Measurements from ENCODE around the gene UBASH3A. TPM values are rescaled to one million over a fixed set of nuclear protein-coding genes. Genes with fewer than 3 reads are reported as not detected.

The UBASH3A gene
- total RNA-seq, 1 experiment from 2014 or later: not detected

GRCh38 chr21:42421018-42421793 lies 17.5 kb downstream of the UBASH3A start:
- Mint-ChIP-seq H3K9me3 (ENCODE audit: low read depth, unreplicated experiment) (no peaks in the 10 kb centered on the region), H3K27ac (ENCODE audit: unreplicated experiment) (no peak overlapping the region), H3K4me1 (ENCODE audit: low read depth, unreplicated experiment) (no peaks in the 10 kb centered on the region), H3K36me3 (ENCODE audit: insufficient read depth, unreplicated experiment) (no peaks in the 10 kb centered on the region), H3K4me3 (ENCODE audit: low read depth, unreplicated experiment) (no peak overlapping the region), H3K27me3 (ENCODE audit: unreplicated experiment) (peaks cover 15% of the 10 kb centered on the region)
- TF ChIP-seq CTCF (IDR thresholded peaks at IDR 0.05; ENCODE audit: unreplicated experiment): no peak
- CTCF ChIA-PET: no interaction called here
- intact Hi-C loops (cut with micrococcal nuclease; ENCODE audit: unreplicated experiment): no loop called here
- no peak for DNase-seq
- no TSS peak for BruUV-seq (replicated peaks)

DNA sequence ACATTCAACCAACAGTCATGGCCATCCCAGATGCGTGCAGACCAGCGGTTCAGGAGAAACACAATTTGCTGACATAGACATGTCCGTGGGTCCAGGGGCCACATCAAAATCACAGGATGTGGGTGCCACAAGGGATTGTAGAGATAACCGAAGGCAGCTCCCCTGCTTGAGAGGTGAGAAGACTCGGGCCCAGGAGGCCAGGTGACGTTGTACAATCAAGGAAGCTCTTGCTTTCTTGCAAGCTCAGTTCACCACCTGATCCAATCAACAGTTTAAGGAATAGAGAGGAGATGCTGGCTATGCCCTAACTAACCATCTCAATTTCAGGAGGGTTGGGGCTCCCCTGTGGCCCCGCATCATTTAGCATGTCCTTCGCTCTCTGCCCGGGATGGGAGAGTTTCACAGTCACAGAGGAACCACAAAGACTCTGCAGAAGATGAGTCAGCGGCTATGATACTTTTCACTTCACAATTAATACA lies 19.5 kb downstream of the UBASH3A start:
- BruUV-seq (replicated peaks): no TSS peak
- Mint-ChIP-seq H3K4me1 (ENCODE audit: low read depth, unreplicated experiment) (no peaks in the 10 kb centered on the region), H3K36me3 (ENCODE audit: insufficient read depth, unreplicated experiment) (no peaks in the 10 kb centered on the region), H3K4me3 (ENCODE audit: low read depth, unreplicated experiment) (no peak overlapping the region), H3K9me3 (ENCODE audit: low read depth, unreplicated experiment) (no peaks in the 10 kb centered on the region), H3K27ac (ENCODE audit: unreplicated experiment) (no peak overlapping the region), H3K27me3 (ENCODE audit: unreplicated experiment) (peaks cover 17% of the 10 kb centered on the region)
- intact Hi-C loops (cut with micrococcal nuclease; ENCODE audit: unreplicated experiment): no loop called here
- TF ChIP-seq CTCF (IDR thresholded peaks at IDR 0.05; ENCODE audit: unreplicated experiment): no peak
- CTCF ChIA-PET: no interaction called here
- no peak for DNase-seq

DNA sequence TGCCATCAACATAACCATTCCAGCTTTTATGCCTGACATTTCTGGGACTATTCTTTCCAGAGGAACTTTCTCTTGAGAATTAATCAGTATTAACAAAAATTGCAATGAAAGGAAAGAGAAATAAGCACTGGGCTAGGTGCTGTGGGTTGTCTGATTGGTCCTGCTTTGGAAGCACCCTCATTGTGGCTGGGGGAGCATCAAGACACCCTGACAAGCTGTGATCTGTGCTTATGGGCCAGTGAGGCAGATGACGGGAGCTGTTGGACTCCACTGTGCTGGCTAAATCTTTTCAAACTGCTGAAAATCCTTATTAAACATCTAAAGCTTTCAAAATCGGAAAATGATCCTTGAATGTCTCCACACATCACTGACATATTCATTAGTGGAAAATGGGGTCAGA lies 20.0 kb downstream of the UBASH3A start:
- no peaks in the 10 kb centered on the region for H3K9me3 Mint-ChIP-seq (ENCODE audit: low read depth, unreplicated experiment)
- DNase-seq: no peak
- no peaks in the 10 kb centered on the region for H3K36me3 Mint-ChIP-seq (ENCODE audit: insufficient read depth, unreplicated experiment)
- no peak overlapping the region for H3K4me3 Mint-ChIP-seq (ENCODE audit: low read depth, unreplicated experiment)
- no TSS peak for BruUV-seq (replicated peaks)
- CTCF ChIA-PET: no interaction called here
- H3K27ac Mint-ChIP-seq (ENCODE audit: unreplicated experiment): no peak overlapping the region
- no peak for TF ChIP-seq CTCF (IDR thresholded peaks at IDR 0.05; ENCODE audit: unreplicated experiment)
- intact Hi-C loops (cut with micrococcal nuclease; ENCODE audit: unreplicated experiment): no loop called here
- peaks cover 17% of the 10 kb centered on the region for H3K27me3 Mint-ChIP-seq (ENCODE audit: unreplicated experiment)
- no peaks in the 10 kb centered on the region for H3K4me1 Mint-ChIP-seq (ENCODE audit: low read depth, unreplicated experiment)

- no peak for TF ChIP-seq CTCF (IDR thresholded peaks at IDR 0.05; ENCODE audit: unreplicated experiment)
- Mint-ChIP-seq H3K9me3 (ENCODE audit: low read depth, unreplicated experiment) (no peaks in the 10 kb centered on the region), H3K36me3 (ENCODE audit: insufficient read depth, unreplicated experiment) (no peaks in the 10 kb centered on the region), H3K27me3 (ENCODE audit: unreplicated experiment) (peaks cover 17% of the 10 kb centered on the region), H3K27ac (ENCODE audit: unreplicated experiment) (no peak overlapping the region), H3K4me1 (ENCODE audit: low read depth, unreplicated experiment) (no peaks in the 10 kb centered on the region), H3K4me3 (ENCODE audit: low read depth, unreplicated experiment) (no peak overlapping the region)
- DNase-seq: no peak
- intact Hi-C loops (cut with micrococcal nuclease; ENCODE audit: unreplicated experiment): no loop called here
- CTCF ChIA-PET: no interaction called here
- no TSS peak for BruUV-seq (replicated peaks)
Observed at GRCh38 chr21:42424914-42425541, 21.3 kb downstream of the UBASH3A start.
